GM12878 (cell line): Measurements from ENCODE around the gene BRCA1. TPM values are rescaled to one million over a fixed set of nuclear protein-coding genes. Genes with fewer than 3 reads are reported as not detected.
A peak's percentile ranks its signal among the peaks of the same experiment; 100 is the strongest.

Experiments used
- ATAC-seq: fragments of 200-7000 bp; cut with Tn5 transposase; 3 replicates; pipeline ENCODE4 v1.9.1; 2020; ENCODE audit warnings: mild to moderate bottlenecking, moderate library complexity
- BruUV-seq: library from RNA; stranded (reverse); fragments of 400-500 nt; replicated peaks from 2 replicates; lab custom pipeline; 2021; lab: Mats Ljungman, UMichigan
- CTCF ChIA-PET: fragments of 300-600 bp; sonication (Branson Sonifier 250); formaldehyde crosslinking; extraction: SDS; loops from one replicate; lab custom pipeline; 2021; ENCODE audit warnings: inconsistent platforms; lab: Yijun Ruan, JAX
- POLR2A ChIA-PET: fragments of 350-600 bp; formaldehyde crosslinking; extraction: SDS; loops from one replicate; lab custom pipeline; 2021; ENCODE audit warnings: inconsistent platforms; lab: Charles Lee
- RAD21 ChIA-PET: fragments of 300-600 bp; sonication (Branson Sonifier 250); formaldehyde crosslinking; loops from one replicate; lab custom pipeline; 2023; ENCODE audit warnings: antibody characterized with exemption; ENCODE audit not compliant: unreplicated experiment; lab: Charles Lee
- SMC1A ChIA-PET: fragments of 300-600 bp; sonication (Branson Sonifier 250); formaldehyde crosslinking; loops from one replicate; lab custom pipeline; 2023; ENCODE audit not compliant: unreplicated experiment, uncharacterized antibody; lab: Charles Lee
- DNase-seq: peaks from one replicate; pipeline ENCODE4 v3.0.0-alpha.2; 2011; ENCODE audit warnings: low read depth, low spot score
- FAIRE-seq: peaks from 3 replicates; lab custom pipeline; 2011; peaks lifted over from hg19 to GRCh38; lab: Jason Lieb, UNC
- H2AFZ ChIP-seq: 2 replicates; pipeline ENCODE4 v1.6.0; 2011; ENCODE audit warnings: low read depth, low read length, control low read depth; ENCODE audit not compliant: control insufficient read depth
- H3K27ac ChIP-seq: 2 replicates; pipeline ENCODE4 v1.5.1; 2011; ENCODE audit warnings: control low read depth; ENCODE audit not compliant: control insufficient read depth, insufficient read depth
- H3K27me3 ChIP-seq, 2 experiments: replicated peaks in 1 of 2; 2 replicates each; pipeline versions ENCODE4 v1.6.0 to v1.6.1; 2011; ENCODE audit warnings: low read length in 1 of 2; ENCODE audit not compliant: control insufficient read depth in 2 of 2, insufficient read depth in 2 of 2
- H3K36me3 ChIP-seq, 2 experiments: 2 replicates each; pipeline ENCODE4 v1.5.1; 2011; ENCODE audit warnings: low read length in 1 of 2; ENCODE audit not compliant: control insufficient read depth in 2 of 2, insufficient read depth in 2 of 2
- H3K4me1 ChIP-seq: 2 replicates; pipeline ENCODE4 v1.6.1; 2011; ENCODE audit warnings: mild to moderate bottlenecking, low read length, moderate library complexity, mixed read lengths; ENCODE audit not compliant: control insufficient read depth, insufficient read depth
- H3K4me2 ChIP-seq: 2 replicates; pipeline ENCODE4 v1.6.0; 2011; ENCODE audit warnings: control low read depth; ENCODE audit not compliant: control insufficient read depth, insufficient read depth
- H3K4me3 ChIP-seq: fragments of 200-600 bp; sonication (generic); 2 replicates; pipeline ENCODE4 v1.5.1; 2016
- H3K79me2 ChIP-seq: 2 replicates; pipeline ENCODE4 v1.6.0; 2011; ENCODE audit warnings: low read length; ENCODE audit not compliant: control insufficient read depth, insufficient read depth
- H3K9ac ChIP-seq: 2 replicates; pipeline ENCODE4 v1.8.0; 2011; ENCODE audit warnings: low read length, control low read depth, mixed read lengths; ENCODE audit not compliant: control insufficient read depth, insufficient read depth
- H3K9me3 ChIP-seq: replicated peaks from 3 replicates; pipeline ENCODE4 v1.5.1; 2011; ENCODE audit warnings: mild to moderate bottlenecking, low read length; ENCODE audit not compliant: control insufficient read depth, insufficient read depth
- H4K20me1 ChIP-seq: 2 replicates; pipeline ENCODE4 v1.6.0; 2011; ENCODE audit not compliant: control insufficient read depth, insufficient read depth
- BHLHE40 ChIP-seq, 2 experiments: fragments of 450-650 bp in 1 of 2; IDR thresholded peaks; 2 replicates each; pipeline ENCODE4 v1.6.1; 2011 to 2017; ENCODE audit warnings: low read depth in 2 of 2, borderline replicate concordance in 1 of 2, improper control_type of control experiment in 1 of 2, low read length in 1 of 2, mild to moderate bottlenecking in 1 of 2
- HCFC1 ChIP-seq: fragments of 150-350 bp; IDR thresholded peaks from 2 replicates; pipeline ENCODE4 v1.6.1; 2014; ENCODE audit warnings: low read length
- MLLT1 ChIP-seq: fragments of 450-650 bp; IDR thresholded peaks from 2 replicates; pipeline ENCODE4 v1.6.1; 2016; ENCODE audit warnings: mild to moderate bottlenecking
- RAD51 ChIP-seq: fragments of 450-650 bp; IDR thresholded peaks from 2 replicates; pipeline ENCODE4 v1.6.1; 2016; ENCODE audit warnings: moderate library complexity, mild to moderate bottlenecking, inconsistent platforms
- WGBS: methylation state at CpG from one replicate; pipeline ENCODE4 v1.1.6; 2016; ENCODE audit warnings: low lambda C conversion rate; ENCODE audit not compliant: insufficient replicate concordance, insufficient coverage; ENCODE audit errors: missing lambda C conversion rate; 5-methylcytosine and 5-hydroxymethylcytosine counted together
- in situ Hi-C: fragments of 300-500 bp; cut with MboI; formaldehyde crosslinking; loops from 9 replicates; pipeline ENCODE4 v1.14.3; 2018; ENCODE audit warnings: mixed read lengths
- intact Hi-C: fragments of 100-400 bp; cut with micrococcal nuclease; formaldehyde crosslinking; loops from one replicate; pipeline ENCODE4 v1.14.2; 2022; ENCODE audit not compliant: unreplicated experiment
- polyA plus RNA-seq, 11 experiments: library from polyadenylated mRNA; depleted of rRNA in 4 of 11; unstranded in 6 of 11; stranded (reverse) in 5 of 11; fragments of >200 nt; fragmentation: Nextera tagmentation in 4 of 11; fragmentation: Illumina TruSeq in 1 of 11; extraction: Ambion mirVana in 4 of 11; extraction: Trizol in 1 of 11; gene quantifications; 1 replicate in 1 of 11; 2 replicates in 10 of 11; pipeline versions ENCODE4 v1.2.1 to v1.2.3, GENCODE V29; 2011 to 2016; ENCODE audit warnings: inconsistent platforms in 2 of 11, missing spikeins in 2 of 11, low read depth in 1 of 11
- total RNA-seq, 4 experiments: library from RNA; depleted of rRNA in 3 of 4; stranded (reverse); fragments of >200 nt in 3 of 4; fragmentation: Illumina TruSeq in 1 of 4; extraction: Trizol in 1 of 4; gene quantifications; 2 replicates each; pipeline versions ENCODE4 v1.2.1 to v1.2.3, GENCODE V29; 2013 to 2021

BRCA1 gene
- total and polyA plus RNA-seq, 10 of the 15 experiments (the other 5 are each of a cell fraction or from before 2014, with no cell fraction given), result 16.8 to 71.2 (median 44.2) TPM

GRCh38 chr17:43020789-43021740 is 104.1 kb downstream of the BRCA1 start:
- H3K27ac ChIP-seq, result no peak overlapping the region

More at GRCh38 chr17:43020789-43021740, 104.1 kb downstream of the BRCA1 start:
- H3K27me3 ChIP-seq, result no peaks in the 10 kb centered on the region
- ChIA-PET CTCF (no interaction called here), POLR2A (no interaction called here), RAD21 (no interaction called here), SMC1A (no interaction called here)
- no TSS peak for BruUV-seq
- H4K20me1 ChIP-seq, result no peaks in the 10 kb centered on the region
- peaks cover 10% of the 10 kb centered on the region; the same call in 1 of the 2 replicates for H3K4me1 ChIP-seq
- DNase-seq (no peak), ATAC-seq (0 out of 3 replicates have a peak, but pooled peaks have one; percentile 2), FAIRE-seq (no peak)
- H2AFZ ChIP-seq, result peak overlapping the region; percentile 93
- no peak overlapping the region for H3K9ac ChIP-seq
- H3K79me2 ChIP-seq, result no peaks in the 10 kb centered on the region
- intact Hi-C loops (loop anchor here (5.0 kb wide), 1 partner anchor 311 kb away; no protein-coding TSS in a partner anchor), in situ Hi-C loops (loop anchor here (10.0 kb wide), 1 partner anchor 194 kb away; the partner anchor contains the start of gene TMEM106A)
- H3K4me3 ChIP-seq, result peak overlapping the region; percentile 88; the same call in 1 of the 2 replicates
- H3K9me3 ChIP-seq, result no peaks in the 10 kb centered on the region
- WGBS, result 37% methylated on average over 25 of the region's 40 CpGs
- H3K4me2 ChIP-seq, result peak overlapping the region; percentile 78
- no peaks in the 10 kb centered on the region for H3K36me3 ChIP-seq
- TF ChIP-seq RAD51 (0 out of 2 replicates have a peak, but pooled peaks have one; percentile 29), HCFC1 (no peak), MLLT1 (peak; percentile 71; the same call in 1 of the 2 replicates), BHLHE40 (IDR thresholded peaks at IDR 0.05; ENCODE audit: borderline replicate concordance in 1 of 2, low read depth in 2 of 2, low read length in 1 of 2) (peak in 1 of 2 experiments; percentile 59; a peak in 2 of 4 replicates)
